Measurements from ENCODE around the gene SLC4A5.

- TF ChIP-seq CTCF (IDR thresholded peaks at IDR 0.05) (no peak), POLR2A (IDR thresholded peaks at IDR 0.05) (no peak)
Measured at GRCh38 chr2:74259733-74260132, 83.5 kb downstream of the SLC4A5 start.

Measured in esophagus squamous epithelium (tissue), 4 donors.